ENCODE results near the gene CGAS. TPM values are rescaled to one million over a fixed set of nuclear protein-coding genes. Genes with fewer than 3 reads are reported as not detected.
"Not testable (repeated sequence)": the region's sequence is repeated elsewhere in the genome, so short reads cannot be mapped to it uniquely, and the experiment has no call there.

Gene CGAS
- total and polyA plus RNA-seq, 2 donors = 3.1 to 16.0 TPM

DNA sequence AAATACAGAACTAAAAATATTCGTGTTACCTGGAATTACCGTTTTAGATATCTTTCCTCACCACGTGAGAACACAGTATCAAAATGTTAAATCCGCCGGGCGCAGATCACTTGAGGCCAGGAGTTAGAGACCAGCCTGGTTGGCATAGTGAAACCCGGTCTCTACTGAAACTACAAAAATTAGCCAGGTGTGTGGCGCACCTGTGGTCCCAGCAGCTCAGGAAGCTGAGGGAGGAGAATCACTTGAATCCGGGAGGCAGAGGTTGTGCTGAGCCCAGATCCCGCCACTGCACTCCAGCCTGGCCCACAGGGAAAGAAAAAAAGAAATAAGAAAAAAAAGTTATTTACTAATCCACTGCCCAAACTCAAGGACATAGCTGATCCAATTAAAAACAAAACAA lies 62.2 kb downstream of the CGAS start:
- WGBS = 88% methylated on average over 10 of the region's 10 CpGs
- Histone ChIP-seq H3K36me3 (ENCODE audit: insufficient read depth) (no peaks in the 10 kb centered on the region), H3K27ac (ENCODE audit: low read depth) (no peak overlapping the region), H3K4me1 (ENCODE audit: insufficient read depth) (no peaks in the 10 kb centered on the region), H3K4me3 (ENCODE audit: low read depth, low read length) (no peak overlapping the region)
- DNase-seq (ENCODE audit: extremely low spot score) = no peak

DNA sequence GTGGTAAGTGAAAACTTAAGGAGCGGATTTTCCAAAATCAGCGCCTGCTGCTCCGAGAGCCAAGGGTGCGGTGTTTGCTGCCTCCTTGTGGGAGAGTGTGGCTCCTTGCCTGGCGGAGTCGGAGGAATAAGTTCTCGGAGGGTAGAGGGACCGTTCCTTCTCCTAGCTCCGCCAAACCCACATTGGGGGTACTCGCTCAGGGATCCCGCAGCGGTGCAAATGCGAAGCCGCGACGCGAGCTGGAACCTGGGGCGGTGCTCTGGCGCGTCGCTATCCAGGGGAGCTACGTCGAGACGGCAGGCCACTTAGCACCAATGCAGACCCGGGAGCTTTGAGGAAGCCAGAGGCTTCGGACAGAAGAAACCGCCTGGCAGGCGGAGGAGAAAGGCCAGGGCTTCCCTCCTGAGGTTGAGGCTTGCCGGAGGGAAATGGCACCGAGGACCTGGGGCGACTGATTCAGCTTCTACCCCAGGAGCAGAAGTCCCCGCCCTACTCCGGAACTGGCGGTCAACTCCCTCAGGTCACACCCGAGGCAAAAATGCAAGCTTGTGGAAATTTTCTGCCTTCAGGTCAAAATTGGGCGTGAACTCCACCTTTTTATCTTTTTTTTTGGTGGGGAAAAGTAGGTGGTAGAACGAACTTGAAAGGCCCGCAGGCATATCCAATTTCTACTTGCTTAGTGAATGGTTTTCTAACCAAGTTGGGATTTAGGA lies 63.1 kb downstream of the CGAS start:
- DNase-seq (ENCODE audit: extremely low spot score) = peak; percentile 4
- WGBS = 3% methylated on average over 38 of the region's 38 CpGs
- Histone ChIP-seq H3K4me3 (ENCODE audit: low read depth, low read length) (peak overlapping the region; percentile 35), H3K27ac (ENCODE audit: low read depth) (no peak overlapping the region), H3K4me1 (ENCODE audit: insufficient read depth) (no peaks in the 10 kb centered on the region), H3K36me3 (ENCODE audit: insufficient read depth) (no peaks in the 10 kb centered on the region)

DNA sequence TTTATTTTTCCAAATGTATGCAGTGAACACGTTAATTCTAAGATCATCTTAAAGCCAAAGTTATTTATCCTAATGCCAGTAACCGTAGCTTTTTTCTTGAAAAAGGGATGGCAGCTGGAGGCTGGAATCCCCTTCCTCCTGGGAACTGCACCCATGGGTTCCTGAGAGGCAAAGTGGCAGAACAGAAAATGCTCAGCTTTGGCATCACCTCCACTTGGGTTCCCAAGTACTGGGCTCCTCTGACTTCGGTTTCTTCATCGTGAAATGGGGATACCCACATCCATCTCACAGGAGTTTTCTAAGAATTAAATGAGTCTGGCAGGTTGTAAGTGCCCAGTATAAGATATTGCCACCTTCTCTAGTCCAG lies 63.7 kb downstream of the CGAS start:
- Histone ChIP-seq H3K36me3 (ENCODE audit: insufficient read depth) (no peaks in the 10 kb centered on the region), H3K4me1 (ENCODE audit: insufficient read depth) (no peaks in the 10 kb centered on the region), H3K4me3 (ENCODE audit: low read depth, low read length) (peak overlapping the region; percentile 35), H3K27ac (ENCODE audit: low read depth) (no peak overlapping the region)
- WGBS = 34% methylated on average over 4 of the region's 4 CpGs
- no peak for DNase-seq (ENCODE audit: extremely low spot score)

DNA sequence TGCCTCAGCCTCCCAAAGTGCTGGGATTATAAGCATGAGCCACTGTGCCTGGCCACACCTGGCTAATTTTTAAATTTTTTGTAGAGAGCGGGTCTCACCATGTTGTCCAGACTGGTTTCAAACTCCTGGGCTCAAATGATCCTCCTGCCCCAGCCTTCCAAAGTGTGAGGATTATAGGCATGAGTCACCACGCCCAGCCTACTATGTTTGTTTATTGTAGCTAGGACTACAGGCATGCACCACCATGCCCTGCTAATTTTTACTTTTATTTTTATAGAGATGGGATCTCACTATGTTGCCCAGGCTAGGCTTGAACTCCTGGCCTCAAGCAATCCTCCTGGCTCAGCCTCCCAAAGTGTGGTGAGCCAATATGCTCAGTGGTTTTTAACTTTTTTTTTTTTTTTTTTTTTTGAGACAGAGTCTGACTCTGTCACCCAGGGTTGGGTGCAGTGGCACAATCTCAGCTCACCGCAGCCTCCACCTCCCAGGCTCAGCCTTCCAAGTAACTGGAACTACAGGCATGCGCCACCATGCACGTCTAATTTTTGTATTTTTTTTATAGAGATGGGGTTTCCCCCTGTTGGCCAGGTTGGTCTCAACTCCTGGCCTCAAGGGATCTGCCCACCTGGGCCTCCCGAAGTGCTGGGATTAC lies 69.5 kb downstream of the CGAS start:
- Histone ChIP-seq H3K27ac (ENCODE audit: low read depth) (no peak overlapping the region), H3K4me1 (ENCODE audit: insufficient read depth) (no peaks in the 10 kb centered on the region), H3K4me3 (ENCODE audit: low read depth, low read length) (no peak overlapping the region), H3K36me3 (ENCODE audit: insufficient read depth) (no peaks in the 10 kb centered on the region)
- DNase-seq (ENCODE audit: extremely low spot score) = no peak
- WGBS = 87% methylated on average over 6 of the region's 6 CpGs

DNA sequence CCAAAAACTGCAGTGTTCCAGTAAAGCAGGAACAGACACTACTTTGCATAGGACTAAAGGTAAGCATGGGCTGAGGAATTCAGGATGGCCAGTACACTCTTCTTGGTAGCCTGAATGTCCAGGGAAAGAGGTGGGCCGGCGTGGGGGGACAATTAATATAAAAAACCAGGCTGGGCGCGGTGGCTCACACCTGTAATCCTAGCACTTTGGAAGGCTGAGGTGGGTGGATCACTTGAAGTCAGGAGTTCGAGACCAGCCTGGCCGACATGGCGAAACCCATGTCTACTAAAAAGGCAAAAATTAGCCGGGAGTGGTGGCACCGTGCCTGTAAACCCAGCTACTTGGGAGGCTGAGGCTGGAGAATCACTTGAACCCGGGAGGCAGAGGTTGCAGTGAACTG lies 70.6 kb downstream of the CGAS start:
- not testable (repeated sequence) for H3K4me1 ChIP-seq (ENCODE audit: insufficient read depth); H3K4me3 ChIP-seq (ENCODE audit: low read depth, low read length); DNase-seq (ENCODE audit: extremely low spot score); H3K36me3 ChIP-seq (ENCODE audit: insufficient read depth); H3K27ac ChIP-seq (ENCODE audit: low read depth)
- 95% methylated on average over 10 of the region's 10 CpGs for WGBS

DNA sequence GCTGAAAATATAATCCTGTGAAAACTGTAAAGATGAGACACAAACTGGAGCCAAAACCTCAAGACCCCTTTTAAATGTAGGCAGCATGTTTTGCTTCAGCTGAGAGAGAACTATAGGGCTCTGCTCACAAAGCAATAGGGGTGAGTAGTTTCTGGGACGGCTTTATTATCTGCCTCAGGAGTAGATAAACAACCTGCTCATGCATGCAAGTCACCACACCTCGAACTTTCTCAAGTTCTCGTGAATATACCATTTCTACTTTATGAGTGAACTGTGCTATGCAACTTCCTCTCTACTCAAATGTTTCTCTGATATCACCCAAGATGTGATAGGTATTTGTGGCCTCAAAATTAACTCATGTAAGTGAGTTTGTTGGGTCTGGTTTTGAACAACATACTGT lies 74.9 kb downstream of the CGAS start:
- Histone ChIP-seq H3K36me3 (ENCODE audit: insufficient read depth) (no peaks in the 10 kb centered on the region), H3K4me3 (ENCODE audit: low read depth, low read length) (no peak overlapping the region), H3K4me1 (ENCODE audit: insufficient read depth) (no peaks in the 10 kb centered on the region), H3K27ac (ENCODE audit: low read depth) (no peak overlapping the region)
- DNase-seq (ENCODE audit: extremely low spot score) = no peak
- 36% methylated on average over 3 of the region's 3 CpGs for WGBS

DNA sequence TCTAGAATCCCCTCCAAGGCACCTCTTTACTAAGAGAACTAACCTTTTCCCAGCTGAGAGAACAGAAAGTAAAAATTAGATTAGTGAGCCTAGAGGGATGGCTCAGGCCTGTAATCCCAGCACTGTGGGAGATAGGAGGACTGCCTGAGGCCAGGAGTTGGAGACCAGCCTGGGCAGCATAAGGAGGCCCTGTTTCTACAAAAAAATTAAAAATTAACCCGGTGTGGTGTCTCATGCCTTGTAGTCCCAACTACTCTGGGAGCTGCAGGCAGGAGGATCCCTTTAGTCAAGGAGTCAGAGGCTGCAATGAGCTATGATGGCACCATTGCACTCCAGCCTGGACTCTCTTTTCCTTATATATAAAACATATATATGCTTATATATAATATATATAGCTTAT lies 76.9 kb downstream of the CGAS start:
- 78% methylated on average over 1 of the region's 1 CpG for WGBS
- Histone ChIP-seq H3K4me1 (ENCODE audit: insufficient read depth) (no peaks in the 10 kb centered on the region), H3K27ac (ENCODE audit: low read depth) (no peak overlapping the region), H3K4me3 (ENCODE audit: low read depth, low read length) (no peak overlapping the region), H3K36me3 (ENCODE audit: insufficient read depth) (no peaks in the 10 kb centered on the region)
- DNase-seq (ENCODE audit: extremely low spot score) = no peak

Small RNAs within 50 kb of the gene (small RNA-seq; reads per million reads assigned to genes)
- not detected for gene RN7SL827P
- not detected for gene RNU6-975P

Other genes with a start within 250 kb of the CGAS start
- not detected for gene KHDC1L, start 226.8 kb downstream of the CGAS start, total RNA-seq
- gene KHDC1L, start 226.8 kb downstream of the CGAS start, polyA plus RNA-seq = not detected
- gene KHDC1, start 189.1 kb downstream of the CGAS start, total RNA-seq = 2.6 TPM
- gene KHDC1, start 189.1 kb downstream of the CGAS start, polyA plus RNA-seq = 4.2 TPM
- not detected for gene DPPA5, start 98.0 kb downstream of the CGAS start, total RNA-seq
- gene DPPA5, start 98.0 kb downstream of the CGAS start, polyA plus RNA-seq = not detected
- gene KHDC3L, start 89.6 kb downstream of the CGAS start, total RNA-seq = not detected
- gene KHDC3L, start 89.6 kb downstream of the CGAS start, polyA plus RNA-seq = not detected
- not detected for gene OOEP, start 82.4 kb downstream of the CGAS start, total RNA-seq
- gene OOEP, start 82.4 kb downstream of the CGAS start, polyA plus RNA-seq = 0.24 TPM
- 0.42 TPM for gene DDX43, start 57.5 kb downstream of the CGAS start, total RNA-seq
- gene DDX43, start 57.5 kb downstream of the CGAS start, polyA plus RNA-seq = 1.3 TPM
- 28.3 TPM for gene MTO1, start 9.4 kb upstream of the CGAS start, total RNA-seq
- gene MTO1, start 9.4 kb upstream of the CGAS start, polyA plus RNA-seq = 19.8 TPM
- gene EEF1A1, start 68.7 kb upstream of the CGAS start, total RNA-seq = 18,172 TPM
- 11,265 TPM for gene EEF1A1, start 68.7 kb upstream of the CGAS start, polyA plus RNA-seq
- gene SLC17A5, start 201.7 kb upstream of the CGAS start, total RNA-seq = 30.8 TPM
- 8.5 TPM for gene SLC17A5, start 201.7 kb upstream of the CGAS start, polyA plus RNA-seq
- gene CD109, start 243.9 kb upstream of the CGAS start, total RNA-seq = 34.9 TPM
- gene CD109, start 243.9 kb upstream of the CGAS start, polyA plus RNA-seq = 7.0 TPM